ENCODE measurements around the gene BCAS1. TPM values are rescaled to one million over a fixed set of nuclear protein-coding genes. Genes with fewer than 3 reads are reported as not detected.

Gene BCAS1
- total RNA-seq, 2 experiments from 2014 or later, result 0.16 to 0.19 TPM

DNA sequence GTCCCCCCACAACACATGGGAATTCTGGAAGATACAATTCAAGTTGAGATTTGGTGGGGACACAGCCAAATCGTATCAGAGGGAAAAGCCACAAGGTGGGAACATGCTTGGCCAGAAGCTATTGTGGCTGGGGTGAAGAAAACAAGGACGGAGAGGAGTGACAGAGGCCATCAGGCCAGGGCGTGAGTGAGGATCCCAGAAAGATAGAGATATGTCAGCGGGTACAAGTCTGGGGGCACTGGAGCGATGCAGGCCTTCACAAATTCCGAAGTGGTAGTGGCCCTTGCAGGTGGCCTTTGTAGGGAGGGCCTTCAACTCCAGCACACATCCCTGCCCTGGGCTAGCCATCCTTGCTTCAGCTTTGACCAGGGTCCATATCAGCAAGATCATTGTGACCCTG, 159.1 kb downstream of the BCAS1 start:
- ChIA-PET CTCF (ENCODE audit: unreplicated experiment) (interaction anchor here (1.1 kb wide), 1 partner anchor 10 kb away, joined by 3 read pairs; no protein-coding TSS in a partner anchor), POLR2A (interaction anchor here (0.6 to 2.1 kb wide), 12 partner anchors 10 to 235 kb away, joined by 3 to 15 read pairs (median 4); no protein-coding TSS in a partner anchor)
- peaks cover 19% of the 10 kb centered on the region for H3K9me3 ChIP-seq (ENCODE audit: low read length)
- no peak for DNase-seq (ENCODE audit: low spot score)
- H3K9me2 ChIP-seq (ENCODE audit: insufficient read depth, low read length), result no peaks in the 10 kb centered on the region
- H3K36me3 ChIP-seq (ENCODE audit: insufficient read depth, low read length), result peaks cover 6% of the 10 kb centered on the region; the same call in 1 of the 2 replicates
- H3K4me1 ChIP-seq (ENCODE audit: insufficient read depth, low read length, poor library complexity, severe bottlenecking), result peaks cover 69% of the 10 kb centered on the region
- no peak overlapping the region for H3K27ac ChIP-seq (ENCODE audit: low read depth, low read length, poor library complexity, severe bottlenecking)
- H3K4me3 ChIP-seq (ENCODE audit: low read depth, low read length, poor library complexity, severe bottlenecking), result no peak overlapping the region
- BruUV-seq (replicated peaks), result no TSS peak
- no peaks in the 10 kb centered on the region for H4K20me1 ChIP-seq (ENCODE audit: insufficient read depth, low read length)
- H3K79me2 ChIP-seq (ENCODE audit: insufficient read depth, low read depth, low read length), result no peaks in the 10 kb centered on the region
- intact Hi-C loops (cut with micrococcal nuclease; ENCODE audit: unreplicated experiment), result no loop called here
- no peak overlapping the region for H3K4me2 ChIP-seq (ENCODE audit: low read length)
- H2AFZ ChIP-seq (ENCODE audit: low read length), result no peak overlapping the region
- TF ChIP-seq EZH2phosphoT487 (IDR thresholded peaks at IDR 0.05; ENCODE audit: borderline replicate concordance, low read depth, low read length), result no peak
- TF ChIP-seq, protein P1, sequence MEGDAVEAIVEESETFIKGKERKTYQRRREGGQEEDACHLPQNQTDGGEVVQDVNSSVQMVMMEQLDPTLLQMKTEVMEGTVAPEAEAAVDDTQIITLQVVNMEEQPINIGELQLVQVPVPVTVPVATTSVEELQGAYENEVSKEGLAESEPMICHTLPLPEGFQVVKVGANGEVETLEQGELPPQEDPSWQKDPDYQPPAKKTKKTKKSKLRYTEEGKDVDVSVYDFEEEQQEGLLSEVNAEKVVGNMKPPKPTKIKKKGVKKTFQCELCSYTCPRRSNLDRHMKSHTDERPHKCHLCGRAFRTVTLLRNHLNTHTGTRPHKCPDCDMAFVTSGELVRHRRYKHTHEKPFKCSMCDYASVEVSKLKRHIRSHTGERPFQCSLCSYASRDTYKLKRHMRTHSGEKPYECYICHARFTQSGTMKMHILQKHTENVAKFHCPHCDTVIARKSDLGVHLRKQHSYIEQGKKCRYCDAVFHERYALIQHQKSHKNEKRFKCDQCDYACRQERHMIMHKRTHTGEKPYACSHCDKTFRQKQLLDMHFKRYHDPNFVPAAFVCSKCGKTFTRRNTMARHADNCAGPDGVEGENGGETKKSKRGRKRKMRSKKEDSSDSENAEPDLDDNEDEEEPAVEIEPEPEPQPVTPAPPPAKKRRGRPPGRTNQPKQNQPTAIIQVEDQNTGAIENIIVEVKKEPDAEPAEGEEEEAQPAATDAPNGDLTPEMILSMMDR (conservative IDR thresholded peaks at IDR 0.05; ENCODE audit: low read length), result no peak

DNA sequence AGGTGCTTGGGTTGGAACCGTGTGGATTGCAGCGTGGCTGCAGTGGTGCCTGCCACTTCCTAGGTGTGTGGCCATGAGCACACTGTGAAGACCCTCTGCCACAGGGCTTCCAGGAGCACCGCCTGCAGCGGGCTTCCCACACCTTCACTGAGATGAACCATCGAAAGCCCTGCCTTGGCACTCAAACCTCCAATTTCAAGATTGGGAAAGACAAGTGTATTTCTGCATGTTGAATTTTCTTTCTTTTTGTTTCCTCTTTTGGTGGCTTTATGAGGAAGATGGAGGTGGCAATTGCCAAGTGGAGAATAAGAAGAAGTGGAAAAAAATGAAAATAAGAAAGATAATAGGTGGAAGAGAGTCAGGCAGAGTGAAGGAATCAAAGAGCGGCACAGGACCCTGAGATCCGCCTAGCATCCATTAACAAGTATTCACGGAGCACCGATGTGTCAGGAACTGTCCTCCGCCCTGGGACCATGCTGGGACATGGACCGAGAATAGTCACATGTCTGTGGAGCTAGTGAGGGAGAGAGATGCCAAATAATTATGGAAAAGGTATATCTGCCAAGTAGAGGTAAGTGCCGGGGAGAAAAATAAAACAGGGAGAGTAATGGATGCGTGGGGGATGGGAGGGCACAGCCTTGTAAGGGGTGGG, 159.9 kb downstream of the BCAS1 start:
- TF ChIP-seq, protein P1 (conservative IDR thresholded peaks at IDR 0.05; ENCODE audit: low read length), result no peak
- no peak for TF ChIP-seq EZH2phosphoT487 (IDR thresholded peaks at IDR 0.05; ENCODE audit: borderline replicate concordance, low read depth, low read length)
- Histone ChIP-seq H4K20me1 (ENCODE audit: insufficient read depth, low read length) (no peaks in the 10 kb centered on the region), H3K9me2 (ENCODE audit: insufficient read depth, low read length) (no peaks in the 10 kb centered on the region), H3K9me3 (ENCODE audit: low read length) (peaks cover 19% of the 10 kb centered on the region), H3K36me3 (ENCODE audit: insufficient read depth, low read length) (peaks cover 6% of the 10 kb centered on the region; the same call in 1 of the 2 replicates), H2AFZ (ENCODE audit: low read length) (no peak overlapping the region), H3K4me3 (ENCODE audit: low read depth, low read length, poor library complexity, severe bottlenecking) (no peak overlapping the region), H3K79me2 (ENCODE audit: insufficient read depth, low read depth, low read length) (no peaks in the 10 kb centered on the region), H3K4me1 (ENCODE audit: insufficient read depth, low read length, poor library complexity, severe bottlenecking) (peaks cover 69% of the 10 kb centered on the region), H3K4me2 (ENCODE audit: low read length) (no peak overlapping the region), H3K27ac (ENCODE audit: low read depth, low read length, poor library complexity, severe bottlenecking) (no peak overlapping the region)
- BruUV-seq (replicated peaks), result no TSS peak
- POLR2A ChIA-PET, result interaction anchor here (1.2 to 2.1 kb wide), 2 partner anchors 9 to 14 kb away, joined by 3 to 10 read pairs; no protein-coding TSS in a partner anchor
- CTCF ChIA-PET (ENCODE audit: unreplicated experiment), result interaction anchor here (0.6 kb wide), 1 partner anchor 249 kb away, joined by 3 read pairs; no protein-coding TSS in a partner anchor
- no peak for DNase-seq (ENCODE audit: low spot score)
- intact Hi-C loops (cut with micrococcal nuclease; ENCODE audit: unreplicated experiment), result no loop called here
